ENCODE measurements around the gene NECTIN3. TPM values are rescaled to one million over a fixed set of nuclear protein-coding genes. Genes with fewer than 3 reads are reported as not detected.
A peak's percentile ranks its signal among the peaks of the same experiment; 100 is the strongest.

NECTIN3 gene, protein sequence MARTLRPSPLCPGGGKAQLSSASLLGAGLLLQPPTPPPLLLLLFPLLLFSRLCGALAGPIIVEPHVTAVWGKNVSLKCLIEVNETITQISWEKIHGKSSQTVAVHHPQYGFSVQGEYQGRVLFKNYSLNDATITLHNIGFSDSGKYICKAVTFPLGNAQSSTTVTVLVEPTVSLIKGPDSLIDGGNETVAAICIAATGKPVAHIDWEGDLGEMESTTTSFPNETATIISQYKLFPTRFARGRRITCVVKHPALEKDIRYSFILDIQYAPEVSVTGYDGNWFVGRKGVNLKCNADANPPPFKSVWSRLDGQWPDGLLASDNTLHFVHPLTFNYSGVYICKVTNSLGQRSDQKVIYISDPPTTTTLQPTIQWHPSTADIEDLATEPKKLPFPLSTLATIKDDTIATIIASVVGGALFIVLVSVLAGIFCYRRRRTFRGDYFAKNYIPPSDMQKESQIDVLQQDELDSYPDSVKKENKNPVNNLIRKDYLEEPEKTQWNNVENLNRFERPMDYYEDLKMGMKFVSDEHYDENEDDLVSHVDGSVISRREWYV
- total RNA-seq (2022) (110 and 128 TPM in 2 replicates), Bru-seq, nascent RNA (percentile 98 among the genes with signal in this experiment), BruChase-seq, experiment 1, labeled RNA remaining after a 6-hour chase (percentile 89 among the genes with signal in this experiment), BruChase-seq, experiment 2, labeled RNA remaining after a 2-hour chase (percentile 90 among the genes with signal in this experiment)
- long read RNA-seq, transcript NECTIN3-206 (6 exons, 3,664 nt) = major isoform, 40 of 62 reads
- long read RNA-seq, partial matches to known transcripts = 3 of 62 reads
- long read RNA-seq, other reads (novel, unspliced or antisense) = 19 of 62 reads

DNA sequence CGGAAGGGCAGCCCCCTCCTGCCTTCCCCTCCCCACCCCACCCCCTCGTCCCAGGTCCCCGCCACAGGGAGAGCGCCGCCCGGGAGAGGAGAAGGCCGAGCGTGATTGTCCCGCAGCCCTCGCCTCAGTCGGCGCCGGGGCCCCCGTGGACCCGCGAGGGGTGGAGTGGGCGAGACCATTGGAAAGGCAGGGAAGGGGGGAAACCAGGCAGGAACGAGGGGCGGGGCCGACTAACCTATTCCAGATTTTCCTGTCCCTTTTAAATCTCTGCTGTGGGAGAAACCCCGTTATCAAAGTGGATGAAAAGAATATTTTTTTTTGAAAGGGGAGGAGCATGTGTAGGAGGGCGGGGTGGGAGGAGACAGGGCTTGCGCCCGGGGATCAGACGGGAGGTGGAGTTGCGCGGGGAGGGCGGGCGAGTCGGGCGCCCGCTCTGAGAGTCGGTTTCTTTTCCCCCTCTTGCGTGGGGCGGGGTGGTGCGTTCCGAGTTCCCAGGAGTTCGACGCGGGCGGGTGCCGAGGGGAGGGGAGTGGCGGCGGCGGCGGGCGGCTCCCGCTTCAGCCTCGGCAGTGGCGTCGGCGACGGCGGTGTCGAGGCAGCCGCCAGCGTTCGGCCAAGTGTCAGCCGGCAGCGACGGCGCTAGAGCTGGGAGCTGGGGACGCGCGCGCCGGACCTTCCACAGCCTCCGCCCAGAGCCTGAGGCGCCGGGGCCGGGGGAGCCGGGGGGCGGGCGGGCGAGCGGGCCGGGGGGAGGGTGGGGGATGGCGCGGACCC is at the start of gene NECTIN3:
Gene NECTIN3 (plus strand): TSS at position 560 of the 774 bp plus-strand sequence. CDS start 202 bp downstream, at position 762.
- Mint-ChIP-seq H3K9me3 (ENCODE audit: low read depth, unreplicated experiment) (no peaks in the 10 kb centered on the region), H3K27ac (ENCODE audit: unreplicated experiment) (peak within 1 kb of the TSS; percentile 89), H3K27me3 (ENCODE audit: unreplicated experiment) (no peaks in the 10 kb centered on the region), H3K4me1 (ENCODE audit: low read depth, unreplicated experiment) (peaks cover 12% of the 10 kb centered on the region), H3K4me3 (ENCODE audit: low read depth, unreplicated experiment) (peak within 1 kb of the TSS; percentile 86), H3K36me3 (ENCODE audit: insufficient read depth, unreplicated experiment) (peaks cover 62% of the 10 kb centered on the region)
- CTCF ChIA-PET = interaction anchor here (0.6 to 1.4 kb wide), 3 partner anchors 488 to 1172 kb away, joined by 3 to 12 read pairs (median 3); no protein-coding TSS in a partner anchor
- intact Hi-C loops (cut with micrococcal nuclease; ENCODE audit: unreplicated experiment) = loop anchor here (2.0 to 10.0 kb wide), 7 partner anchors 17 to 1267 kb away; no protein-coding TSS in a partner anchor
- TF ChIP-seq, protein P1, sequence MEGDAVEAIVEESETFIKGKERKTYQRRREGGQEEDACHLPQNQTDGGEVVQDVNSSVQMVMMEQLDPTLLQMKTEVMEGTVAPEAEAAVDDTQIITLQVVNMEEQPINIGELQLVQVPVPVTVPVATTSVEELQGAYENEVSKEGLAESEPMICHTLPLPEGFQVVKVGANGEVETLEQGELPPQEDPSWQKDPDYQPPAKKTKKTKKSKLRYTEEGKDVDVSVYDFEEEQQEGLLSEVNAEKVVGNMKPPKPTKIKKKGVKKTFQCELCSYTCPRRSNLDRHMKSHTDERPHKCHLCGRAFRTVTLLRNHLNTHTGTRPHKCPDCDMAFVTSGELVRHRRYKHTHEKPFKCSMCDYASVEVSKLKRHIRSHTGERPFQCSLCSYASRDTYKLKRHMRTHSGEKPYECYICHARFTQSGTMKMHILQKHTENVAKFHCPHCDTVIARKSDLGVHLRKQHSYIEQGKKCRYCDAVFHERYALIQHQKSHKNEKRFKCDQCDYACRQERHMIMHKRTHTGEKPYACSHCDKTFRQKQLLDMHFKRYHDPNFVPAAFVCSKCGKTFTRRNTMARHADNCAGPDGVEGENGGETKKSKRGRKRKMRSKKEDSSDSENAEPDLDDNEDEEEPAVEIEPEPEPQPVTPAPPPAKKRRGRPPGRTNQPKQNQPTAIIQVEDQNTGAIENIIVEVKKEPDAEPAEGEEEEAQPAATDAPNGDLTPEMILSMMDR (IDR thresholded peaks at IDR 0.05; ENCODE audit: unreplicated experiment) = no peak
- DNase-seq = peak; percentile 95
- no TSS peak for BruUV-seq (replicated peaks)

DNA sequence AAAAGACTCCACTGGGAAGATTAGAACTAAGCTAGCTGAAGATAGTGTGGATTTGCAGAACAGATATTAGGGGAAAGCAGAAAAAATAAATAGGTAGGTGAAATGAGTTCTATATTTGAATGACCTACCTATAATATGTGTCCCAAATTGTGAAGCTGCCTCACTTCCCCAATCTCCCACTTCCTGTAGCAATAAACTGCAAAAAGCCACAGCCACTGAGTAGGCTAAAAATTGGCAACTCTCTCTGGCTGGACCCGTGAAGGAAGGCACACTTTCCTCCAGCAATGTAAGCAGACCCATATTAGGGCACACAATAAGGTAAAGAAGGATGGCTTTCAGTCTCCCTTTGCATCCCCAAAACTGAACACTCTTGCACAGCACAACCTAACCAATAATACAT is 43.7 kb upstream of the NECTIN3 start:
- no peaks in the 10 kb centered on the region for H3K27me3 Mint-ChIP-seq (ENCODE audit: unreplicated experiment)
- no TSS peak for BruUV-seq (replicated peaks)
- no peak overlapping the region for H3K4me3 Mint-ChIP-seq (ENCODE audit: low read depth, unreplicated experiment)
- CTCF ChIA-PET = no interaction called here
- no peak overlapping the region for H3K27ac Mint-ChIP-seq (ENCODE audit: unreplicated experiment)
- intact Hi-C loops (cut with micrococcal nuclease; ENCODE audit: unreplicated experiment) = no loop called here
- no peaks in the 10 kb centered on the region for H3K36me3 Mint-ChIP-seq (ENCODE audit: insufficient read depth, unreplicated experiment)
- H3K4me1 Mint-ChIP-seq (ENCODE audit: low read depth, unreplicated experiment) = peaks cover 9% of the 10 kb centered on the region
- no peak for DNase-seq
- TF ChIP-seq, protein P1 (IDR thresholded peaks at IDR 0.05; ENCODE audit: unreplicated experiment) = no peak
- no peaks in the 10 kb centered on the region for H3K9me3 Mint-ChIP-seq (ENCODE audit: low read depth, unreplicated experiment)

DNA sequence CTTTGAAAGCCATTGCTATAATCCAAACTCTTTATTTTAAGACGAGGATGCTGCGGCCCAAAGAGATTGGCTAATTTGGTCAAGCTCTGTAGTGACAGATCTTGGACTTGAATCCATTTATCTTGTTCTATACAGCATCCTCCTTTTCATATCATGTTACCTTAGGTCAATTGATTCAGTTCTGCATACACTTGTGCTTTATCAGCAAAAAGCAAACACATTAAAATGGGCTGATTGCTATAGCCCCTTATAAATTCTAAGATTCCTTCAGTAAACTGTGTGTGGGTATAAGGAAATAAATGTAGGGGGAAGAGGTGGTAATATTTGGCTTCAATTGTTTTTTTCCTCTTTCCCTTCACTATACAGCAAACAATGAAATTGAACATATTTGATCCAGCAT is 40.1 kb upstream of the NECTIN3 start:
- no TSS peak for BruUV-seq (replicated peaks)

More for the DNA sequence above, 40.1 kb upstream of the NECTIN3 start:
- DNase-seq = no peak
- Mint-ChIP-seq H3K4me3 (ENCODE audit: low read depth, unreplicated experiment) (no peak overlapping the region), H3K27me3 (ENCODE audit: unreplicated experiment) (no peaks in the 10 kb centered on the region), H3K9me3 (ENCODE audit: low read depth, unreplicated experiment) (no peaks in the 10 kb centered on the region), H3K4me1 (ENCODE audit: low read depth, unreplicated experiment) (peaks cover 26% of the 10 kb centered on the region), H3K36me3 (ENCODE audit: insufficient read depth, unreplicated experiment) (no peaks in the 10 kb centered on the region), H3K27ac (ENCODE audit: unreplicated experiment) (no peak overlapping the region)
- TF ChIP-seq, protein P1 (IDR thresholded peaks at IDR 0.05; ENCODE audit: unreplicated experiment) = no peak
- CTCF ChIA-PET = no interaction called here
- intact Hi-C loops (cut with micrococcal nuclease; ENCODE audit: unreplicated experiment) = no loop called here
